ENCODE measurements around the gene TMBIM6.

TMBIM6 gene

GRCh38 chr12:49748800-49749199 is 7.4 kb downstream of the TMBIM6 start:
- Histone ChIP-seq H3K27me3 (ENCODE audit: control insufficient read depth, low read length) (no peaks in the 10 kb centered on the region), H3K4me3 (ENCODE audit: low read length) (no peak overlapping the region), H3K27ac (ENCODE audit: low read depth, low read length) (no peak overlapping the region), H3K9me3 (ENCODE audit: control insufficient read depth, insufficient read depth, low read length) (no peaks in the 10 kb centered on the region), H3K36me3 (ENCODE audit: control insufficient read depth, low read length) (peaks cover 84% of the 10 kb centered on the region), H3K4me1 (ENCODE audit: control insufficient read depth, low read length) (peaks cover 57% of the 10 kb centered on the region), H4K20me1 (ENCODE audit: control insufficient read depth, insufficient read depth, low read depth, low read length) (peaks cover 52% of the 10 kb centered on the region), H3K9me2 (replicated peaks; ENCODE audit: control insufficient read depth, low read length) (no peaks in the 10 kb centered on the region), H3K79me2 (ENCODE audit: control insufficient read depth, low read length) (peaks cover 100% of the 10 kb centered on the region), H3F3A (ENCODE audit: control insufficient read depth, insufficient read depth) (peaks cover 4% of the 10 kb centered on the region; the same call in 1 of the 2 replicates), H3K4me2 (ENCODE audit: low read length) (no peak overlapping the region)
- TF ChIP-seq EZH2phosphoT487 (IDR thresholded peaks at IDR 0.05; ENCODE audit: borderline replicate concordance, low read length): no peak
- TF ChIP-seq CTCF (IDR thresholded peaks at IDR 0.05; ENCODE audit: low read depth, low read length, poor library complexity, severe bottlenecking): no peak

- H3K4me3 ChIP-seq (ENCODE audit: low read length): no peak overlapping the region
- peaks cover 51% of the 10 kb centered on the region for H3K4me1 ChIP-seq (ENCODE audit: control insufficient read depth, low read length)
- H3K9me3 ChIP-seq (ENCODE audit: control insufficient read depth, insufficient read depth, low read length): no peaks in the 10 kb centered on the region
- H3K36me3 ChIP-seq (ENCODE audit: control insufficient read depth, low read length): peaks cover 86% of the 10 kb centered on the region
- H4K20me1 ChIP-seq (ENCODE audit: control insufficient read depth, insufficient read depth, low read depth, low read length): peaks cover 41% of the 10 kb centered on the region
- no peaks in the 10 kb centered on the region for H3K9me2 ChIP-seq (replicated peaks; ENCODE audit: control insufficient read depth, low read length)
- H3K27me3 ChIP-seq (ENCODE audit: control insufficient read depth, low read length): no peaks in the 10 kb centered on the region
- peak overlapping the region; percentile 17 for H3K4me2 ChIP-seq (ENCODE audit: low read length)
- H3K79me2 ChIP-seq (ENCODE audit: control insufficient read depth, low read length): peaks cover 95% of the 10 kb centered on the region
- H3F3A ChIP-seq (ENCODE audit: control insufficient read depth, insufficient read depth): peaks cover 4% of the 10 kb centered on the region; the same call in 1 of the 2 replicates
- no peak overlapping the region for H3K27ac ChIP-seq (ENCODE audit: low read depth, low read length)
- TF ChIP-seq EZH2phosphoT487 (IDR thresholded peaks at IDR 0.05; ENCODE audit: borderline replicate concordance, low read length) (no peak), CTCF (IDR thresholded peaks at IDR 0.05; ENCODE audit: low read depth, low read length, poor library complexity, severe bottlenecking) (no peak)
These were observed 9.0 kb downstream of the TMBIM6 start for GRCh38 chr12:49750027-49750995.

- TF ChIP-seq EZH2phosphoT487 (IDR thresholded peaks at IDR 0.05; ENCODE audit: borderline replicate concordance, low read length) (no peak), CTCF (IDR thresholded peaks at IDR 0.05; ENCODE audit: low read depth, low read length, poor library complexity, severe bottlenecking) (no peak)
- Histone ChIP-seq H3K4me3 (ENCODE audit: low read length) (no peak overlapping the region), H3K79me2 (ENCODE audit: control insufficient read depth, low read length) (peaks cover 88% of the 10 kb centered on the region), H3K4me1 (ENCODE audit: control insufficient read depth, low read length) (peaks cover 51% of the 10 kb centered on the region), H3K27ac (ENCODE audit: low read depth, low read length) (no peak overlapping the region), H3K4me2 (ENCODE audit: low read length) (no peak overlapping the region), H3K9me3 (ENCODE audit: control insufficient read depth, insufficient read depth, low read length) (no peaks in the 10 kb centered on the region), H3K9me2 (replicated peaks; ENCODE audit: control insufficient read depth, low read length) (no peaks in the 10 kb centered on the region), H3F3A (ENCODE audit: control insufficient read depth, insufficient read depth) (peaks cover 4% of the 10 kb centered on the region; the same call in 1 of the 2 replicates), H3K36me3 (ENCODE audit: control insufficient read depth, low read length) (peaks cover 92% of the 10 kb centered on the region), H4K20me1 (ENCODE audit: control insufficient read depth, insufficient read depth, low read depth, low read length) (peaks cover 41% of the 10 kb centered on the region), H3K27me3 (ENCODE audit: control insufficient read depth, low read length) (no peaks in the 10 kb centered on the region)
These were observed 9.6 kb downstream of the TMBIM6 start for GRCh38 chr12:49750996-49751393.
